WTC11 (cell line): ENCODE results near the gene OR1D5. TPM values are rescaled to one million over a fixed set of nuclear protein-coding genes. Genes with fewer than 3 reads are reported as not detected.

Source experiments
- ATAC-seq: fragments of 200-7000 bp; cut with Tn5 transposase; 2 replicates; pipeline ENCODE4 v1.10.0; 2021; ENCODE audit warnings: mild to moderate bottlenecking, moderate library complexity
- CTCF ChIA-PET: fragments of 300-600 bp; sonication (Branson Sonifier 250); formaldehyde crosslinking; loops from one replicate; lab custom pipeline; 2021; ENCODE audit warnings: antibody characterized with exemption; lab: Charles Lee
- POLR2A ChIA-PET: fragments of 350-600 bp; sonication (Branson Sonifier 250); formaldehyde crosslinking; loops from one replicate; lab custom pipeline; 2021; ENCODE audit warnings: antibody characterized with exemption; lab: Charles Lee
- DNase-seq: peaks from one replicate; pipeline ENCODE4 v3.0.0; 2021; ENCODE audit warnings: low spot score
- H3K27ac Mint-ChIP-seq: 2 replicates; pipeline ENCODE4 v1.8.0; 2021; ENCODE audit warnings: mixed read lengths
- H3K27me3 Mint-ChIP-seq: 2 replicates; pipeline ENCODE4 v1.8.0; 2021; ENCODE audit warnings: low read depth, mild to moderate bottlenecking, moderate library complexity, mixed read lengths
- H3K36me3 Mint-ChIP-seq: 2 replicates; pipeline ENCODE4 v1.8.0; 2021; ENCODE audit warnings: mixed read lengths
- H3K4me1 Mint-ChIP-seq: 2 replicates; pipeline ENCODE4 v1.8.0; 2022; ENCODE audit warnings: mixed read lengths
- H3K4me3 Mint-ChIP-seq: 2 replicates; pipeline ENCODE4 v1.8.0; 2021; ENCODE audit warnings: mild to moderate bottlenecking, moderate library complexity, mixed read lengths
- H3K9me3 Mint-ChIP-seq: 2 replicates; pipeline ENCODE4 v1.8.0; 2021; ENCODE audit warnings: mixed read lengths
- CTCF ChIP-seq: fragments of 200-600 bp; IDR thresholded peaks from 2 replicates; pipeline ENCODE4 v1.8.0; 2022; ENCODE audit warnings: antibody characterized with exemption
- IRF2 ChIP-seq: sonication (generic); formaldehyde crosslinking; IDR thresholded peaks from 2 replicates; pipeline ENCODE4 v1.8.0; 2022; ENCODE audit warnings: low read depth, missing genetic modification reagents, borderline replicate concordance
- ZNF317 ChIP-seq: sonication (generic); formaldehyde crosslinking; IDR thresholded peaks from 2 replicates; pipeline ENCODE4 v1.8.1; 2023; ENCODE audit warnings: low read depth, mild to moderate bottlenecking, moderate library complexity, missing genetic modification reagents, borderline replicate concordance
- total RNA-seq: library from RNA; stranded (reverse); gene quantifications from 3 replicates; pipeline ENCODE4 v1.2.3, GENCODE V29; 2021

The OR1D5 gene
- total RNA-seq, 1 experiment from 2014 or later, result not detected

- no peak overlapping the region for H3K4me3 Mint-ChIP-seq
- no peak overlapping the region for H3K27ac Mint-ChIP-seq
- DNase-seq, result peak; percentile 86
- H3K9me3 Mint-ChIP-seq, result no peaks in the 10 kb centered on the region
- no peaks in the 10 kb centered on the region for H3K27me3 Mint-ChIP-seq
- POLR2A ChIA-PET, result interaction anchor here (1.1 kb wide), 1 partner anchor 165 kb away, joined by 3 read pairs; no protein-coding TSS in a partner anchor
- H3K4me1 Mint-ChIP-seq, result no peaks in the 10 kb centered on the region
- peaks cover 39% of the 10 kb centered on the region for H3K36me3 Mint-ChIP-seq
- CTCF ChIA-PET, result interaction anchor here (0.6 to 5.1 kb wide), 53 partner anchors 10 to 711 kb away, joined by 3 to 80 read pairs (median 5); partner anchors contain the start of genes CTNS, HASPIN and SHPK
- TF ChIP-seq ZNF317 (CRISPR knock-in tag) (peak; percentile 68; the same call in 1 of the 2 replicates), IRF2 (CRISPR knock-in tag) (no peak), CTCF (peak; percentile 77)
- ATAC-seq, result peak; percentile 97
Measured at GRCh38 chr17:3012926-3013581, 50.4 kb downstream of the OR1D5 start.

Other genes with a start within 250 kb of the OR1D5 start
- gene OR1D2, start 40.8 kb upstream of the OR1D5 start, total RNA-seq, result not detected in 3 replicates
- not detected in 3 replicates for gene OR1G1, start 63.9 kb upstream of the OR1D5 start, total RNA-seq
- not detected in 3 replicates for gene OR1A2, start 133.9 kb upstream of the OR1D5 start, total RNA-seq
- gene OR1A1, start 144.1 kb upstream of the OR1D5 start, total RNA-seq, result not detected in 3 replicates
- gene OR3A1, start 234.8 kb upstream of the OR1D5 start, total RNA-seq, result not detected in 3 replicates